Liver (tissue), 3 donors: Measurements from ENCODE around the gene ADCY9.

Experiments
- CTCF ChIP-seq: fragments of 150-350 bp; IDR thresholded peaks from 2 replicates; pipeline ENCODE4 v1.5.1; 2017; ENCODE audit warnings: improper control_type of control experiment, low read depth, low read length; ENCODE audit not compliant: missing input control
- JUND ChIP-seq, 2 donors: IDR thresholded peaks; 2 replicates each; pipeline ENCODE4 v1.6.1; 2016; ENCODE audit warnings: antibody characterized with exemption in 2 of 2
- MAX ChIP-seq: IDR thresholded peaks from 2 replicates; pipeline ENCODE4 v1.6.1; 2016; ENCODE audit warnings: antibody characterized with exemption
- NR2F2 ChIP-seq: IDR thresholded peaks from 2 replicates; pipeline ENCODE4 v1.6.1; 2016; ENCODE audit warnings: antibody characterized with exemption
- REST ChIP-seq: IDR thresholded peaks from 2 replicates; pipeline ENCODE4 v1.6.1; 2016; ENCODE audit warnings: antibody characterized with exemption, mild to moderate bottlenecking
- TAF1 ChIP-seq: conservative IDR thresholded peaks from 2 replicates; pipeline ENCODE4 v1.6.1; 2016; ENCODE audit warnings: antibody characterized with exemption, mild to moderate bottlenecking
- YY1 ChIP-seq: IDR thresholded peaks from 2 replicates; pipeline ENCODE4 v1.6.1; 2016; ENCODE audit warnings: antibody characterized with exemption, mild to moderate bottlenecking
- donor health status: healthy.
- donor health status: healthy.

- TF ChIP-seq JUND (IDR thresholded peaks at IDR 0.05) (no peak), CTCF (no peak), YY1 (no peak), MAX (no peak), TAF1 (no peak), REST (no peak), NR2F2 (no peak)
Observed at GRCh38 chr16:3951861-3952736, 164.1 kb downstream of the ADCY9 start.
